Measurements from ENCODE around the gene S100A9.

Gene S100A9

GRCh38 chr1:153322568-153322967, 35.1 kb upstream of the S100A9 start:
- no peak overlapping the region for H3K4me3 ChIP-seq (ENCODE audit: low read depth, low read length)
- TF ChIP-seq CTCF (IDR thresholded peaks at IDR 0.05; ENCODE audit: insufficient read depth, low read depth, low read length, missing control alignments) = no peak
- no peak for DNase-seq (ENCODE audit: low read depth)

GRCh38 chr1:153324912-153325311, 32.7 kb upstream of the S100A9 start:
- TF ChIP-seq CTCF (IDR thresholded peaks at IDR 0.05; ENCODE audit: insufficient read depth, low read depth, low read length, missing control alignments) = no peak
- no peak overlapping the region for H3K4me3 ChIP-seq (ENCODE audit: low read depth, low read length)
- DNase-seq (ENCODE audit: low read depth) = no peak

DNA sequence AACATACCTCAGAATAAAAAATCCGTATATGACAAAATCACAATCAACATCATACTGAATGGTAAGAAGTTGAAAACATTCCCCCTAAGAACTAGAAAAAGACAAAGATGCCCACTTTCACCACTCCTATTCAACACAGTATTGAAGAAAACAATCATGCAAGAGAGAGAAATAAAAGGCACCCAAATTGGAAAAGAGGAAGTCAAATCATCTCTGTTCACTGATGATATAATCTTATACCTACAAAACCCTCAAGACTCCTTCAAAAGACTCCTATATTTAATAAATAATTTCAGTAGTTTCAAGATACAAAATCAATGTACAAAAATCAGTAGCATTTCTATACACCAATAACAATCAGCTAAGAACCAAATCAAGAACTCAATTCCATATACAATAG, 23.8 kb upstream of the S100A9 start:
- TF ChIP-seq CTCF (IDR thresholded peaks at IDR 0.05; ENCODE audit: insufficient read depth, low read depth, low read length, missing control alignments) = no peak
- DNase-seq (ENCODE audit: low read depth) = no peak
- H3K4me3 ChIP-seq (ENCODE audit: low read depth, low read length) = no peak overlapping the region

- DNase-seq (ENCODE audit: low read depth) = no peak
- no peak for TF ChIP-seq CTCF (IDR thresholded peaks at IDR 0.05; ENCODE audit: insufficient read depth, low read depth, low read length, missing control alignments)
- no peak overlapping the region for H3K4me3 ChIP-seq (ENCODE audit: low read depth, low read length)
These were observed 21.0 kb upstream of the S100A9 start for GRCh38 chr1:153336650-153337049.

GRCh38 chr1:153337980-153338853, 19.4 kb upstream of the S100A9 start:
- no peak overlapping the region for H3K4me3 ChIP-seq (ENCODE audit: low read depth, low read length)
- DNase-seq (ENCODE audit: low read depth) = no peak

GRCh38 chr1:153339802-153340201, 17.9 kb upstream of the S100A9 start:
- H3K4me3 ChIP-seq (ENCODE audit: low read depth, low read length) = no peak overlapping the region
- TF ChIP-seq CTCF (IDR thresholded peaks at IDR 0.05; ENCODE audit: insufficient read depth, low read depth, low read length, missing control alignments) = no peak
- no peak for DNase-seq (ENCODE audit: low read depth)

More at GRCh38 chr1:153337980-153338853, 19.4 kb upstream of the S100A9 start:
- TF ChIP-seq CTCF (IDR thresholded peaks at IDR 0.05; ENCODE audit: insufficient read depth, low read depth, low read length, missing control alignments) = no peak

DNA sequence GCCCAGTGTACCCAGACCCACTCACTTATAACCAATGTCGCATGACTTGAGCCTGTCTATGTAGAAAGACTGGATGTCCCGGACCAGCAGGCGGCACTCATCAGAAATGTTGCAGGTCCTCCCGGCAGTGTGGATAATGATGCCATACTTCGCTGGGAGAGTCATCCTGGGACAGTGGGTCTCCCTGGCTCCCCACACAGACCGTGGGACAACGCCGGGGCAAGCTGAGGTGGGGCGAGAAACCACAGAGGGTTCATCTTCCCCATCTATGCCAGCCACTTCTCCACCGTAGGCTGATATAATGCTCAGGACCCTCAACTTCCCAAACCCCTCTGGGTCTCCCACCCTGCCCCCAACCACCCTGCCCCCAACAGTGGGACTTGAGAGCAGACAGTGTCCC, 17.3 kb upstream of the S100A9 start:
- H3K4me3 ChIP-seq (ENCODE audit: low read depth, low read length) = no peak overlapping the region
- TF ChIP-seq CTCF (IDR thresholded peaks at IDR 0.05; ENCODE audit: insufficient read depth, low read depth, low read length, missing control alignments) = no peak
- no peak for DNase-seq (ENCODE audit: low read depth)
